DND-41 (cell line): ENCODE measurements around the gene ACTL8.

Experiments
- ATAC-seq: fragments of 200-7000 bp; cut with Tn5 transposase; 3 replicates; pipeline ENCODE4 v1.9.1; 2021; ENCODE audit warnings: low read depth; ENCODE audit not compliant: insufficient read depth
- DNase-seq: peaks from one replicate; pipeline ENCODE4 v3.0.0-alpha.2; 2020
- H2AFZ ChIP-seq: 2 replicates; pipeline ENCODE4 v1.6.0; 2012; ENCODE audit warnings: low read depth, low read length
- H3K27ac ChIP-seq: 2 replicates; pipeline ENCODE4 v1.5.1; 2012; ENCODE audit warnings: low read length, inconsistent platforms
- H3K27me3 ChIP-seq: fragments of 200-600 bp; sonication (generic); 2 replicates; pipeline ENCODE4 v1.6.0; 2012; ENCODE audit warnings: low read length, mild to moderate bottlenecking, inconsistent platforms; ENCODE audit not compliant: insufficient read depth, poor library complexity
- H3K36me3 ChIP-seq: 2 replicates; pipeline ENCODE4 v1.5.1; 2012; ENCODE audit warnings: low read length, inconsistent platforms; ENCODE audit not compliant: insufficient read depth
- H3K4me1 ChIP-seq: 2 replicates; pipeline ENCODE4 v1.5.1; 2012; ENCODE audit warnings: mild to moderate bottlenecking, low read length; ENCODE audit not compliant: insufficient read depth
- H3K4me2 ChIP-seq: 2 replicates; pipeline ENCODE4 v1.6.0; 2012; ENCODE audit warnings: mild to moderate bottlenecking, moderate library complexity, low read length, inconsistent platforms; ENCODE audit not compliant: insufficient read depth
- H3K4me3 ChIP-seq, 2 experiments: fragments of 200-600 bp in 1 of 2; shearing (Covaris generic) in 1 of 2; 2 replicates each; pipeline ENCODE4 v1.5.1; 2012 to 2016; ENCODE audit warnings: inconsistent platforms in 2 of 2, low read length in 2 of 2, mild to moderate bottlenecking in 2 of 2, low read depth in 1 of 2, moderate library complexity in 1 of 2
- H3K79me2 ChIP-seq: 2 replicates; pipeline ENCODE4 v1.6.0; 2012; ENCODE audit warnings: low read length, inconsistent platforms; ENCODE audit not compliant: insufficient read depth
- H3K9ac ChIP-seq: 2 replicates; pipeline ENCODE4 v1.6.0; 2012; ENCODE audit warnings: low read depth, mild to moderate bottlenecking, inconsistent platforms, low read length, moderate library complexity
- H3K9me3 ChIP-seq: 2 replicates; pipeline ENCODE4 v1.5.1; 2012; ENCODE audit warnings: low read length, moderate library complexity, mild to moderate bottlenecking, inconsistent platforms; ENCODE audit not compliant: insufficient read depth, severe bottlenecking
- H4K20me1 ChIP-seq: 2 replicates; pipeline ENCODE4 v1.6.0; 2012; ENCODE audit warnings: low read length; ENCODE audit not compliant: insufficient read depth
- CTCF ChIP-seq: IDR thresholded peaks from 2 replicates; pipeline ENCODE4 v1.5.1; 2012; ENCODE audit warnings: borderline replicate concordance, low read length, moderate library complexity, mild to moderate bottlenecking; ENCODE audit not compliant: poor library complexity, severe bottlenecking; ENCODE audit errors: extremely low read depth
- EZH2 ChIP-seq: IDR thresholded peaks from 3 replicates; pipeline ENCODE4 v1.6.1; 2012; ENCODE audit warnings: borderline replicate concordance, low read depth, mild to moderate bottlenecking, moderate library complexity, low read length, inconsistent platforms; ENCODE audit not compliant: severe bottlenecking

ACTL8 gene

GRCh38 chr1:17777330-17777729, 22.2 kb downstream of the ACTL8 start:
- no peak overlapping the region for H3K27ac ChIP-seq
- TF ChIP-seq CTCF (no peak), EZH2 (no peak)
- ATAC-seq (no peak), DNase-seq (no peak)
- no peaks in the 10 kb centered on the region for H4K20me1 ChIP-seq
- H3K4me2 ChIP-seq = no peak overlapping the region
- H3K9ac ChIP-seq = no peak overlapping the region
- no peak overlapping the region for H2AFZ ChIP-seq
- H3K4me3 ChIP-seq = no peak overlapping the region
- no peaks in the 10 kb centered on the region for H3K4me1 ChIP-seq
- H3K9me3 ChIP-seq = no peaks in the 10 kb centered on the region
- no peaks in the 10 kb centered on the region for H3K36me3 ChIP-seq
- no peaks in the 10 kb centered on the region for H3K27me3 ChIP-seq
- H3K79me2 ChIP-seq = no peaks in the 10 kb centered on the region

DNA sequence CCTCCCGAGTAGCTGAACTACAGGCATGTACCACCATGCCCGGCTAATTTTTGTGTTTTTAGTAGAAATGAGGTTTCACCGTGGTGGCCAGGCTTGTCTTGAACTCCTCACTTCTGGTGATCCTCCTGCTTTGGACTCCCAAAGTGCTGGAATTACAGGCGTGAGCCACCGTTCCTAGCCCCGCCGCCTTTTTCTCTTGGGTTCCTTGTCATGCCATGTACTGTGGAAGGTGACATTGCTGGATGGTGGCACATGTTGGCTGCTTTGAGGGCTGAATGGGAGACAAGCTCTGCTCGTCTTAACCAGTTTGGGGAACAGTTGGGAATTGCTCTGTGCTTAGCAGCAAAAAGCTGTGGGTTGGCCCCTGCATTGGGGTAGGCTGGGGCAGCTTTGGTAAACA, 22.7 kb downstream of the ACTL8 start:
- Histone ChIP-seq H4K20me1 (no peaks in the 10 kb centered on the region), H3K4me2 (no peak overlapping the region), H3K9me3 (no peaks in the 10 kb centered on the region), H3K4me3 (no peak overlapping the region), H3K36me3 (no peaks in the 10 kb centered on the region), H3K27ac (no peak overlapping the region), H3K9ac (no peak overlapping the region), H2AFZ (no peak overlapping the region), H3K27me3 (no peaks in the 10 kb centered on the region), H3K79me2 (no peaks in the 10 kb centered on the region), H3K4me1 (no peaks in the 10 kb centered on the region)
- no peak for DNase-seq
- ATAC-seq = no peak
- no peak for TF ChIP-seq EZH2
- TF ChIP-seq CTCF = no peak

- H2AFZ ChIP-seq = no peak overlapping the region
- no peaks in the 10 kb centered on the region for H3K36me3 ChIP-seq
- no peaks in the 10 kb centered on the region for H3K79me2 ChIP-seq
- H3K4me2 ChIP-seq = no peak overlapping the region
- H3K27ac ChIP-seq = no peak overlapping the region
- no peak overlapping the region for H3K9ac ChIP-seq
- no peak for ATAC-seq
- H3K4me3 ChIP-seq = no peak overlapping the region
- H3K9me3 ChIP-seq = no peaks in the 10 kb centered on the region
- DNase-seq = no peak
- TF ChIP-seq CTCF (no peak), EZH2 (no peak)
- H4K20me1 ChIP-seq = no peaks in the 10 kb centered on the region
- H3K27me3 ChIP-seq = peaks cover 12% of the 10 kb centered on the region
- H3K4me1 ChIP-seq = no peaks in the 10 kb centered on the region
Measured at GRCh38 chr1:17780916-17781315, 25.8 kb downstream of the ACTL8 start.

GRCh38 chr1:17789926-17790325, 34.8 kb downstream of the ACTL8 start:
- TF ChIP-seq EZH2 = no peak
- TF ChIP-seq CTCF = no peak
- Histone ChIP-seq H3K4me1 (no peaks in the 10 kb centered on the region), H3K4me3 (no peak overlapping the region), H3K9ac (no peak overlapping the region), H2AFZ (no peak overlapping the region), H3K9me3 (no peaks in the 10 kb centered on the region), H4K20me1 (no peaks in the 10 kb centered on the region), H3K27me3 (peaks cover 7% of the 10 kb centered on the region), H3K27ac (no peak overlapping the region), H3K4me2 (no peak overlapping the region), H3K36me3 (no peaks in the 10 kb centered on the region), H3K79me2 (no peaks in the 10 kb centered on the region)
- DNase-seq (no peak), ATAC-seq (no peak)
